ENCODE results near the gene DHX40.

DNA sequence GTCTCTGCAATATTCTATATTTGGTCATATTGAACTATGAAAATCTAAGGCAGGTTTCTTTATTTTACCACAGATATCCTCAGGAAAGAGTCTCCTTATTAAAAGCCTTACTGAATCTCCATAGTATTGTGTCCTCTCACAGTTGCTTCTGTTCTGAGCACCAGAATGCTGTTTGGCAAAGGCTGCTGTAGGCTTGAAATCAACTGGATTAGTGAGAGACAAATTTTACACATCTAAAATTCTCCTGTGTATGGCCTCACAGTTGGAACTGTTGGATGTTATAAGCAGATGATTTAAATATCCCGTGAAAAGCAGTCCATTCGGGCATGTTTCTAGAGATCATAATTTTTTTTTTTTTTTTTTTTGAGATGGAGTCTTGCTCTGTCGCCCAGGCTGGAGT lies 63.8 kb downstream of the DHX40 start:
- TF ChIP-seq SMC3 (IDR thresholded peaks at IDR 0.05; ENCODE audit: low read depth, low read length): no peak
- TF ChIP-seq, protein P1, sequence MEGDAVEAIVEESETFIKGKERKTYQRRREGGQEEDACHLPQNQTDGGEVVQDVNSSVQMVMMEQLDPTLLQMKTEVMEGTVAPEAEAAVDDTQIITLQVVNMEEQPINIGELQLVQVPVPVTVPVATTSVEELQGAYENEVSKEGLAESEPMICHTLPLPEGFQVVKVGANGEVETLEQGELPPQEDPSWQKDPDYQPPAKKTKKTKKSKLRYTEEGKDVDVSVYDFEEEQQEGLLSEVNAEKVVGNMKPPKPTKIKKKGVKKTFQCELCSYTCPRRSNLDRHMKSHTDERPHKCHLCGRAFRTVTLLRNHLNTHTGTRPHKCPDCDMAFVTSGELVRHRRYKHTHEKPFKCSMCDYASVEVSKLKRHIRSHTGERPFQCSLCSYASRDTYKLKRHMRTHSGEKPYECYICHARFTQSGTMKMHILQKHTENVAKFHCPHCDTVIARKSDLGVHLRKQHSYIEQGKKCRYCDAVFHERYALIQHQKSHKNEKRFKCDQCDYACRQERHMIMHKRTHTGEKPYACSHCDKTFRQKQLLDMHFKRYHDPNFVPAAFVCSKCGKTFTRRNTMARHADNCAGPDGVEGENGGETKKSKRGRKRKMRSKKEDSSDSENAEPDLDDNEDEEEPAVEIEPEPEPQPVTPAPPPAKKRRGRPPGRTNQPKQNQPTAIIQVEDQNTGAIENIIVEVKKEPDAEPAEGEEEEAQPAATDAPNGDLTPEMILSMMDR (IDR thresholded peaks at IDR 0.05): no peak

Data from SK-N-SH (cell line).